HT-29 (cell line): ENCODE measurements around the gene CDK8. TPM values are rescaled to one million over a fixed set of nuclear protein-coding genes. Genes with fewer than 3 reads are reported as not detected.

ENCODE experiments used
- DNase-seq: peaks from one replicate; pipeline ENCODE4 v3.0.0-alpha.2; 2015; ENCODE audit warnings: low spot score
- small RNA-seq: library from RNA; depleted of rRNA; stranded (forward); fragments of <200 nt; gene quantifications from one replicate; pipeline ENCODE3, GENCODE V24; 2014
- total RNA-seq: library from RNA; depleted of rRNA; stranded (reverse); fragments of >200 nt; shearing (Covaris generic); gene quantifications from 2 replicates; pipeline ENCODE4 v1.2.3, GENCODE V29; 2014; rRNA removed

The CDK8 gene
- total RNA-seq, 1 experiment from 2014 or later, result 23.7 TPM

DNA sequence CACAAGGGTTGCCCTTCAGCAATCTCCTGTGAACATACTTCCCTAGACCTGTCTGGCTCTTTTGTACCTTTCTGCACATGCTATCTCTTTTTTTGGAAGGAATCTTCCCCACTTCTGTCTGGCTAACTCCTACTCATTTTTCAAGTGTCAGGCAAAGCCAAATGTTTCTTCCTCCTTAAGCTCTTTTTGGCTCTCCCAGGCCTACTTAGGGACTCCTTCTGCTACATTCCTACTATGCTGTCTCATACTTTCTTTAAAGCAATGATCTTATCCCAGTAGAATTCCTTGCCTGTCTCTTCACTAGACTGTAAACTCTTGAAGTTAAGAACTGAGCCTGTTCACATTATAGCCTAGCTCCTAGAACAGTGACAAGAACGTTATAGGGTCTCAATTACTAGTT is 188.6 kb downstream of the CDK8 start:
- no peak for DNase-seq

DNA sequence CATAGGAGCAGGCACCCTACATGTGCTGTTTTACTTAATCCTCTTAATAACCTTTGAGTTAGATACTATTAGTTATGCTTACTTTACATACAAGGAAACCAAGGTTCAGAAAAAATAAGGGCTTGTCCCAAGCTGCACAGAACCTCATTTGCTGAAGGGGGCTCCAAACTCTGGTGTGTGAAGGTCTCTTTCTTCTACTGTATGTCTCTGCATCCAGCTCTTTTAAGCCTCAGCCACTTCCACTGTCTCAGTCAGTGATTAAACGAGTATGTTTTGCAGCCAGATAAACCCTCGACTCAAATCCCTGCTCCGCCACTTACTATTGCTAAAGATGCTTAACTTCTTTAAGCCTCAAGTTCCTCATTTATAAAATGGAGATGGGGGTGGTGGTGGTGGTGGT is 191.2 kb downstream of the CDK8 start:
- DNase-seq, result no peak

DNA sequence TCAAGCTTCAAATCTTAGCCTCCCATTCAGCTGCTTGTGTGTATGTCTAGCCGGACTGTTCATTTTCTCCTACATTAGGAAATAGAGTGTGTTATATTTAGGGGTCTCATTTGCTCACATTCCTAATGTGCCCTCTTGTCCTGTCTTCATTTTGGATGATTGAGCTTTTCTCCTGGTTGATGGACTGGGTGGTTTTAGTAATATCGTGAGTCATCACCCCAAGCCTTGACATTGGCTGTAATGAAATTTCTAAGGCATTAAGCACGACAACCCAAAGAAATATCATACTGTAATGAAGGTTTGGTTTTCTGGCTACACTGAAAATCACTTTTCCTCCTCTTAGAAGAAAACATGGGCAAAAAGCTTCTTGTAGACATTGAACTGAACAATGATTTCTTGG is 192.8 kb downstream of the CDK8 start:
- DNase-seq, result no peak

DNA sequence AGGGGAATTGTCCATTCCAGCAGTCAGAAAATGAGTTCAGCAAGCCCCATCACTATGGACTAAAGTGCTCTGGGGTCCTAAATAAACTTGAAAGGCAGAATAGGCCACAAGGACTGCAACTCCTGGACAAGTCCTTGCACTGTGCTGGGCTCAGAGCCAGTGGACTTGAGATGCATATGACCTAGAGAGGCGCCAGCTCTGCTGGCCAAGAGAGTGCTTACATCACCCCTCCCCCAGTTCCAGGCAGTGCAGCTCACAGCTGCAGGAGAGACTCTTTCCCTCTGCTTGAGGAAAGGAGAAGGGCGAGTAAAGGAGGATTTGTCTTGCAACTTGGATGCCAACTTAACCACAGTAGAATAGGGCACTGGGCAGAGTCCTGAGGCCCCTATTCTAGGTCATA is 194.1 kb downstream of the CDK8 start:
- DNase-seq, result no peak

DNA sequence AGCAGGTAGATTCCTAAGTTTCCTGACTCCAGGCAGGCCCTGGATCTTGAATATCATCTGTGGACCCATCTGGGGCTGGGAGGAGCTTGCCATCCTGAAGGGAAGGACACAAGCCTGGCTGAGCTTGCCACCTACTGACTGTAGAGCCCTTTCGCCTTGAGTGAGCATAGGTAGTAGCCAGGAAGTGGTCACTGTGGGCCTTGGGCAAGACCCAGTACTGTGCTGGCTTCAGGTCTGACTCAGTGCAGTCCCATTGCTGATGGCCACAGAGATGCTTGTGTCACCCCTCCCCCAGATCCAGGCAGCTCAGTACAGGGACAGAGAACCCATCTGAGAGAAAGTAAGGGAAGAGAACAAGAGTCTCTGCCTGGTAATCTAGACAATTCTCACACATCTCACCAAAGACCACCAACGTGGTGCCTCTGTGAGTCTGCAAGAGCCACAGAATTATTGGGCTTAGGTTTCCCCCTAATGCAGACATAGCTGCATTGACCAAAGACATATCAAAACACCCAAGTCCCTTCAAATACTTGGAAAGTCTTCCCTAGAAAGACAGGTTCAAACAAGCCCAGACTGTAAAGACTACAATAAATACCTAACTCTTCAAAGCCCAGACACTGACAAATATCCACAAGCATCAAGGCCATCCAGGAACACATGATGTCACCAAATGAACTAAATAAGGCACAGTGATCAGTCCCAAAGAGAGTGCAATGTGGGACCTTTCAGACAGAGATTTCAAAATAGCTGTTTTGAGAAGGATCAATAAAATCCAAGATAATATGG is 195.3 kb downstream of the CDK8 start:
- peak; percentile 39 for DNase-seq

Small RNA genes within 50 kb of the gene (small RNA-seq; reads per million reads assigned to genes)
- not detected for gene RF02271

Other genes with a start within 250 kb of the CDK8 start
- not detected in 2 replicates for gene SHISA2, start 202.1 kb upstream of the CDK8 start, total RNA-seq
- 50.3 and 55.6 TPM in 2 replicates for gene RNF6, start 31.8 kb upstream of the CDK8 start, total RNA-seq